Fibroblast of the conjunctiva (primary cell): Measurements from ENCODE around the gene TMEM181.
"Not testable (repeated sequence)": the region's sequence is repeated elsewhere in the genome, so short reads cannot be mapped to it uniquely, and the experiment has no call there.

Experiments used
- DNase-seq: peaks from one replicate; pipeline ENCODE4 v3.0.0-alpha.2; 2010; ENCODE audit warnings: low read depth

The TMEM181 gene

GRCh38 chr6:158599635-158600034 is 39.7 kb downstream of the TMEM181 start:
- DNase-seq: no peak

GRCh38 chr6:158603261-158604047 is 43.6 kb downstream of the TMEM181 start:
- no peak for DNase-seq

- DNase-seq: no peak
Measured at GRCh38 chr6:158604048-158604406, 44.1 kb downstream of the TMEM181 start.

- DNase-seq: peak; percentile 73
Measured at GRCh38 chr6:158605266-158605878, 45.5 kb downstream of the TMEM181 start.

- not testable (repeated sequence) for DNase-seq
Measured at GRCh38 chr6:158606011-158606410, 46.1 kb downstream of the TMEM181 start.

GRCh38 chr6:158606935-158607334 is 47.0 kb downstream of the TMEM181 start:
- no peak for DNase-seq

GRCh38 chr6:158607411-158608170 is 47.7 kb downstream of the TMEM181 start:
- DNase-seq: no peak

GRCh38 chr6:158608221-158608620 is 48.3 kb downstream of the TMEM181 start:
- no peak for DNase-seq

- DNase-seq: no peak
Measured at GRCh38 chr6:158609455-158610155, 49.7 kb downstream of the TMEM181 start.

- DNase-seq: no peak
Measured at GRCh38 chr6:158610319-158610968, 50.6 kb downstream of the TMEM181 start.

GRCh38 chr6:158611039-158611438 is 51.1 kb downstream of the TMEM181 start:
- no peak for DNase-seq

GRCh38 chr6:158611541-158612370 is 51.9 kb downstream of the TMEM181 start:
- no peak for DNase-seq

- not testable (repeated sequence) for DNase-seq
Measured at GRCh38 chr6:158614606-158615005, 54.7 kb downstream of the TMEM181 start.

- DNase-seq: not testable (repeated sequence)
Measured at GRCh38 chr6:158618289-158618688, 58.4 kb downstream of the TMEM181 start.

- no peak for DNase-seq
Measured at GRCh38 chr6:158619922-158620801, 60.3 kb downstream of the TMEM181 start.

GRCh38 chr6:158620963-158621693 is 61.2 kb downstream of the TMEM181 start:
- DNase-seq: no peak

- no peak for DNase-seq
Measured at GRCh38 chr6:158621694-158622544, 62.0 kb downstream of the TMEM181 start.

GRCh38 chr6:158622545-158623190 is 62.8 kb downstream of the TMEM181 start:
- no peak for DNase-seq
